ENCODE data around the gene PANK2.
"Not testable (repeated sequence)": the region's sequence is repeated elsewhere in the genome, so short reads cannot be mapped to it uniquely, and the experiment has no call there.

Gene PANK2

GRCh38 chr20:3934624-3935023, 45.4 kb downstream of the PANK2 start:
- peaks cover 7 to 12% of the 10 kb centered on the region in 2 donors for H3K36me3 ChIP-seq (ENCODE audit: control insufficient read depth in 1 of 2, insufficient read depth in 2 of 2, low read length in 2 of 2)
- no peak overlapping the region for H3K9ac ChIP-seq (ENCODE audit: low read depth in 1 of 2, low read length in 2 of 2)
- no peak overlapping the region for H3K4me3 ChIP-seq (ENCODE audit: low read depth in 1 of 2, low read length in 2 of 2)
- no peaks in the 10 kb centered on the region for H3K27me3 ChIP-seq (ENCODE audit: control insufficient read depth in 1 of 2, insufficient read depth in 2 of 2, low read length in 2 of 2)
- H3K4me1 ChIP-seq (ENCODE audit: control insufficient read depth in 1 of 2, insufficient read depth in 2 of 2, low read length in 2 of 2) = peaks cover 10 to 12% of the 10 kb centered on the region in 2 donors
- no peaks in the 10 kb centered on the region for H3K9me3 ChIP-seq (ENCODE audit: control insufficient read depth in 1 of 2, low read length in 2 of 2)
- no peak overlapping the region for H3K27ac ChIP-seq (ENCODE audit: low read depth, low read length)

DNA sequence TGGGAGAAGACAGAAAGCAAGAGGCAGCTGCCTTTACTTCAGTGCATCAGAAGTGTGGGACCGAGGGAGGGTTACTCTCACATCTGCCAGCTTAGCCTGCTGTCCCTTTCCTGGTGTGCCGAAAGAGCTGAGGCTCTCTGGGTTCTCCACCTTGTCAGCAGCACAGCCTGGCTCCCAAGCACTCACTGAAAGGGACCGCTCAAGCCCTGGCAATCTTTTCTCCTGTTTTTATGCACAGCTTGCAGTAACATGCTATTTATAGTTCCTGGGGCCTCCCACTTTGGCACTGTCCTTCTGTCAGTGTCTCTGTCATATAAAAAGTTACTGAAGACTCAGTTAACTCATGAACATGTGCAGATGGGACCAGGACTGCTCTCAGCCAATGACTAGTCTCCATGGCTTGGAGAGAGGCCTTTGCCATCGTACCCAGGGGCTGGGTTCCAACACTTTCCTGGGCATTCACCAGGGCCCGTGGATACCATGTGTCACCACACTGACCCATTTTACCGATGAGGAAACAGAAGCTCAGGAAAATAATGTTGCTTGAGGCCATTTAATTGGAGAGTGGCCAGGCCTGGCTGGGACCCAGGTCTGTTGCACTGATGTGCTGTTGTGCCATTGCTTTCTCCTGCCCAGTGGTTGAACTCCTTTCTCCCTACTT, 46.2 kb downstream of the PANK2 start:
- Histone ChIP-seq H3K9ac (ENCODE audit: low read depth in 1 of 2, low read length in 2 of 2) (no peak overlapping the region), H3K4me1 (ENCODE audit: control insufficient read depth in 1 of 2, insufficient read depth in 2 of 2, low read length in 2 of 2) (peaks cover 10 to 12% of the 10 kb centered on the region in 2 donors), H3K4me3 (ENCODE audit: low read depth in 1 of 2, low read length in 2 of 2) (no peak overlapping the region), H3K9me3 (ENCODE audit: control insufficient read depth in 1 of 2, low read length in 2 of 2) (no peaks in the 10 kb centered on the region), H3K27ac (ENCODE audit: low read depth, low read length) (no peak overlapping the region), H3K36me3 (ENCODE audit: control insufficient read depth in 1 of 2, insufficient read depth in 2 of 2, low read length in 2 of 2) (peaks cover 7 to 12% of the 10 kb centered on the region in 2 donors), H3K27me3 (ENCODE audit: control insufficient read depth in 1 of 2, insufficient read depth in 2 of 2, low read length in 2 of 2) (no peaks in the 10 kb centered on the region)

DNA sequence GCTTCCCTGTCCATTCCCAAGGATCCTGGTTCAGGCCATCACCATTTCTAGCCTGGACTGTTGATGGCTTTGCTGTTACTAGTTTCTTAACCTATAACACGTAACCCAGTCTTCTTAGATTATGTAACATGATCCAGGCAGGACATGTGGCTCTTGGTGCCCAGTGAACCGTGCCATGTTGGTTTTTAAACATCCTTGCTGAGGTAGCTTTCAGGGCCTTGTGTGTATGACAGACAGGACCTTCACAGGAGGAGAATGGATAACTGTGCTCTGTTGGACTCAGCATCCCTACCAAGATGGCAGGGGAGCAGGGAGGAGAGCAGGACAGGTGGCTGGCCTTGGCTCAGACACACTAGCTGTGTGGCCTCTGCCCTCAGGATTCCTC, 46.8 kb downstream of the PANK2 start:
- Histone ChIP-seq H3K4me1 (ENCODE audit: control insufficient read depth in 1 of 2, insufficient read depth in 2 of 2, low read length in 2 of 2) (peaks cover 10 to 12% of the 10 kb centered on the region in 2 donors), H3K36me3 (ENCODE audit: control insufficient read depth in 1 of 2, insufficient read depth in 2 of 2, low read length in 2 of 2) (peaks cover 7 to 12% of the 10 kb centered on the region in 2 donors), H3K27ac (ENCODE audit: low read depth, low read length) (no peak overlapping the region), H3K9me3 (ENCODE audit: control insufficient read depth in 1 of 2, low read length in 2 of 2) (no peaks in the 10 kb centered on the region), H3K9ac (ENCODE audit: low read depth in 1 of 2, low read length in 2 of 2) (no peak overlapping the region), H3K4me3 (ENCODE audit: low read depth in 1 of 2, low read length in 2 of 2) (no peak overlapping the region), H3K27me3 (ENCODE audit: control insufficient read depth in 1 of 2, insufficient read depth in 2 of 2, low read length in 2 of 2) (no peaks in the 10 kb centered on the region)

- Histone ChIP-seq H3K4me3 (ENCODE audit: low read depth in 1 of 2, low read length in 2 of 2) (no peak overlapping the region), H3K9me3 (ENCODE audit: control insufficient read depth in 1 of 2, low read length in 2 of 2) (no peaks in the 10 kb centered on the region), H3K36me3 (ENCODE audit: control insufficient read depth in 1 of 2, insufficient read depth in 2 of 2, low read length in 2 of 2) (peaks cover 7 to 12% of the 10 kb centered on the region in 2 donors), H3K4me1 (ENCODE audit: control insufficient read depth in 1 of 2, insufficient read depth in 2 of 2, low read length in 2 of 2) (peaks cover 6 to 10% of the 10 kb centered on the region in 2 donors), H3K9ac (ENCODE audit: low read depth in 1 of 2, low read length in 2 of 2) (no peak overlapping the region), H3K27me3 (ENCODE audit: control insufficient read depth in 1 of 2, insufficient read depth in 2 of 2, low read length in 2 of 2) (no peaks in the 10 kb centered on the region), H3K27ac (ENCODE audit: low read depth, low read length) (no peak overlapping the region)
Observed at GRCh38 chr20:3937618-3938017, 48.4 kb downstream of the PANK2 start.

DNA sequence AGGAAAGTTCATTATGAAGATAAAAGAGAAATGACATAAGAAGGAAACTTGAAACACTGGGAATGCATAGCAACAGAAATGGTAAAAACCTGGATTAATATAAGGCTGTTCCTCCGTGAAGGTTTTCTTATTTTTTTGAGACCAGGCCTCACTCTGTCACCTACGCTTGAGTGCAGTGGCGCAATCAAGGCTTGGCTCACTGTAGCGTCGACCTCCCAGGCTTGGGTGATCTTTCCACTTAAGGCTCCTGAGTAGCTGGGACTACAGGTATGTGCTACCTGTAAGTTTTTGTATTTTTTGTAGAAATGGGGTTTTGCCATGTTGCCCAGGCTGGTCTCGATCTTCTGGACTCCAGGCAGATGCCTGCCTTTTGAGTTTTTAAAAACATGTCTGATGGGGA, 51.7 kb downstream of the PANK2 start:
- H3K9ac ChIP-seq (ENCODE audit: low read depth in 1 of 2, low read length in 2 of 2) = no peak overlapping the region
- no peaks in the 10 kb centered on the region for H3K27me3 ChIP-seq (ENCODE audit: control insufficient read depth in 1 of 2, insufficient read depth in 2 of 2, low read length in 2 of 2)
- no peaks in the 10 kb centered on the region for H3K4me1 ChIP-seq (ENCODE audit: control insufficient read depth in 1 of 2, insufficient read depth in 2 of 2, low read length in 2 of 2)
- H3K4me3 ChIP-seq (ENCODE audit: low read depth in 1 of 2, low read length in 2 of 2) = no peak overlapping the region
- H3K27ac ChIP-seq (ENCODE audit: low read depth, low read length) = no peak overlapping the region
- H3K36me3 ChIP-seq (ENCODE audit: control insufficient read depth in 1 of 2, insufficient read depth in 2 of 2, low read length in 2 of 2) = peaks cover 4% of the 10 kb centered on the region in 2 donors
- H3K9me3 ChIP-seq (ENCODE audit: control insufficient read depth in 1 of 2, low read length in 2 of 2) = no peaks in the 10 kb centered on the region

DNA sequence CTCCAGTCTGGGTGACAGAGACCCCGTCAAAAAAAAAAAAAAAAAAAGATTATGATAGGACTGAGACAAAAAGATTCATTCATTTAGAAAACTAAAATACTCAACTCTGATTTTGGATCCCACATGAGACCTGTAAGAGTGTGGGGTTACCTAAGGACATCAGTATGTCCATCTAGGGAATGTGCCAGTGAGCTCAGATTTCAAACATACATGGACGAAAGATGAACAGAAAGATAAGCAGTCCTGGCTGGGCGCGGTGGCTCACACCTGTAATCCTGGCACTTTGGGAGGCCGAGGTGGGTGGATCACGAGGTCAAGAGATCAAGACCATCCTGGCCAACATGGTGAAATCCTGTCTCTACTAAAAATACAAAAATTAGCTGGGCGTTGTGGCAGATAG, 57.5 kb downstream of the PANK2 start:
- not testable (repeated sequence) for H3K9ac ChIP-seq (ENCODE audit: low read depth in 1 of 2, low read length in 2 of 2); H3K36me3 ChIP-seq (ENCODE audit: control insufficient read depth in 1 of 2, insufficient read depth in 2 of 2, low read length in 2 of 2); H3K27ac ChIP-seq (ENCODE audit: low read depth, low read length); H3K4me1 ChIP-seq (ENCODE audit: control insufficient read depth in 1 of 2, insufficient read depth in 2 of 2, low read length in 2 of 2); H3K27me3 ChIP-seq (ENCODE audit: control insufficient read depth in 1 of 2, insufficient read depth in 2 of 2, low read length in 2 of 2); H3K9me3 ChIP-seq (ENCODE audit: control insufficient read depth in 1 of 2, low read length in 2 of 2); H3K4me3 ChIP-seq (ENCODE audit: low read depth in 1 of 2, low read length in 2 of 2)

DNA sequence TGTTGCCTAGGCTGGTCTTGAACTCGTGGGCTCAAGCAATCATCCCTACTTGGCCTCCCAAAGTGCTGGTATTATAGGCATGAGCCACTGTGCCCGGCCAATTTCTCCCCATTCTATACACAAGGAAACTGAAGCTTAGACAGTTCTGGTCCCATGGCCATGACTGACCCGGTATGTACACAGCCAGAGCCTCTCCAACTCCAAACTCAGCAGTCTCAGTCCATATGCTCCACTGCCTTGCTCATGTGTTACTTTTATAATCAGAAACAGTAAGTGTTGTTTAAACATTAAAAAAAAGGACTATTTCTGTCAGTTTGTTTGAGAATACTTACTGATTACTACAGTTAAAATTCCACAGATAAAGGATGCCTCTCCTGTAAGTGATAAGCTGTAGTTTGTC, 75.5 kb downstream of the PANK2 start:
- no peaks in the 10 kb centered on the region for H3K27me3 ChIP-seq (ENCODE audit: control insufficient read depth in 1 of 2, insufficient read depth in 2 of 2, low read length in 2 of 2)
- H3K4me3 ChIP-seq (ENCODE audit: low read depth in 1 of 2, low read length in 2 of 2) = no peak overlapping the region
- H3K9ac ChIP-seq (ENCODE audit: low read depth in 1 of 2, low read length in 2 of 2) = no peak overlapping the region
- no peaks in the 10 kb centered on the region for H3K9me3 ChIP-seq (ENCODE audit: control insufficient read depth in 1 of 2, low read length in 2 of 2)
- no peak overlapping the region for H3K27ac ChIP-seq (ENCODE audit: low read depth, low read length)
- H3K36me3 ChIP-seq (ENCODE audit: control insufficient read depth in 1 of 2, insufficient read depth in 2 of 2, low read length in 2 of 2) = peaks cover 0 to 2% of the 10 kb centered on the region in 2 donors
- H3K4me1 ChIP-seq (ENCODE audit: control insufficient read depth in 1 of 2, insufficient read depth in 2 of 2, low read length in 2 of 2) = no peaks in the 10 kb centered on the region

GRCh38 chr20:3966571-3966970, 77.4 kb downstream of the PANK2 start:
- Histone ChIP-seq H3K27ac (ENCODE audit: low read depth, low read length) (no peak overlapping the region), H3K27me3 (ENCODE audit: control insufficient read depth in 1 of 2, insufficient read depth in 2 of 2, low read length in 2 of 2) (no peaks in the 10 kb centered on the region), H3K36me3 (ENCODE audit: control insufficient read depth in 1 of 2, insufficient read depth in 2 of 2, low read length in 2 of 2) (peaks cover 0 to 2% of the 10 kb centered on the region in 2 donors), H3K9ac (ENCODE audit: low read depth in 1 of 2, low read length in 2 of 2) (no peak overlapping the region), H3K9me3 (ENCODE audit: control insufficient read depth in 1 of 2, low read length in 2 of 2) (no peaks in the 10 kb centered on the region), H3K4me3 (ENCODE audit: low read depth in 1 of 2, low read length in 2 of 2) (no peak overlapping the region), H3K4me1 (ENCODE audit: control insufficient read depth in 1 of 2, insufficient read depth in 2 of 2, low read length in 2 of 2) (no peaks in the 10 kb centered on the region)

- Histone ChIP-seq H3K9me3 (ENCODE audit: control insufficient read depth in 1 of 2, low read length in 2 of 2) (no peaks in the 10 kb centered on the region), H3K4me1 (ENCODE audit: control insufficient read depth in 1 of 2, insufficient read depth in 2 of 2, low read length in 2 of 2) (no peaks in the 10 kb centered on the region), H3K36me3 (ENCODE audit: control insufficient read depth in 1 of 2, insufficient read depth in 2 of 2, low read length in 2 of 2) (peaks cover 0 to 2% of the 10 kb centered on the region in 2 donors), H3K4me3 (ENCODE audit: low read depth in 1 of 2, low read length in 2 of 2) (no peak overlapping the region), H3K27me3 (ENCODE audit: control insufficient read depth in 1 of 2, insufficient read depth in 2 of 2, low read length in 2 of 2) (no peaks in the 10 kb centered on the region), H3K27ac (ENCODE audit: low read depth, low read length) (no peak overlapping the region), H3K9ac (ENCODE audit: low read depth in 1 of 2, low read length in 2 of 2) (no peak overlapping the region)
Observed at GRCh38 chr20:3970016-3970415, 80.8 kb downstream of the PANK2 start.

DNA sequence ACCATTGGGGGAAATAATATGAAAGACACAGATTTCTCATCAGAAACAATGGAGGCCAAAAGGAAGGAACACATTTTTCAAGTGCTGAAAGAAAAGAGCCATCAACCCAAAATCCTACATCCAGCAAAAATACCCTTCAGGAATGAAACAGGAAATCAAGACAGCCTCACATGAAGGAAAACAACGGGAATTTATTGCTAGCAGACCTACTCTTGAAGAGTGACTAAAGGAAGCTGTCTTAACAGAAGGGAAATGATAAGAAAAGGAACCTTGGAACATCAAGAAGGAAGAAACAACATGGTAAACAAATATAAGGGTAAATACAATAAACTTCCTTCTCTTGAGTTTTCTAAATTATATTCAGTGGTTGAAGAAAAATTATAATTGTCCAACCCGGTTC, 82.0 kb downstream of the PANK2 start:
- Histone ChIP-seq H3K4me3 (ENCODE audit: low read depth in 1 of 2, low read length in 2 of 2) (no peak overlapping the region), H3K4me1 (ENCODE audit: control insufficient read depth in 1 of 2, insufficient read depth in 2 of 2, low read length in 2 of 2) (no peaks in the 10 kb centered on the region), H3K27me3 (ENCODE audit: control insufficient read depth in 1 of 2, insufficient read depth in 2 of 2, low read length in 2 of 2) (no peaks in the 10 kb centered on the region)

More for the DNA sequence above, 82.0 kb downstream of the PANK2 start:
- peaks cover 0 to 2% of the 10 kb centered on the region in 2 donors for H3K36me3 ChIP-seq (ENCODE audit: control insufficient read depth in 1 of 2, insufficient read depth in 2 of 2, low read length in 2 of 2)
- H3K9ac ChIP-seq (ENCODE audit: low read depth in 1 of 2, low read length in 2 of 2) = no peak overlapping the region
- H3K27ac ChIP-seq (ENCODE audit: low read depth, low read length) = no peak overlapping the region
- H3K9me3 ChIP-seq (ENCODE audit: control insufficient read depth in 1 of 2, low read length in 2 of 2) = no peaks in the 10 kb centered on the region

All from duodenal mucosa (tissue), 2 donors.